RWPE2 (cell line): ENCODE data around the gene CSNK1A1.
A peak's percentile ranks its signal among the peaks of the same experiment; 100 is the strongest.

Experiments used
- ATAC-seq: fragments of 200-7000 bp; cut with Tn5 transposase; 3 replicates; pipeline ENCODE4 v1.9.1; 2021; ENCODE audit warnings: low read depth
- DNase-seq: peaks from one replicate; pipeline ENCODE4 v3.0.0-alpha.2; 2020; ENCODE audit warnings: low spot score
- H3K27ac ChIP-seq: fragments of 450-650 bp; 2 replicates; pipeline ENCODE4 v1.5.1; 2017; ENCODE audit warnings: mild to moderate bottlenecking; ENCODE audit not compliant: poor library complexity, severe bottlenecking
- H3K27me3 ChIP-seq: fragments of 250-450 bp; sonication (Bioruptor Pico); 2 replicates; pipeline ENCODE4 v1.5.1; 2021; ENCODE audit warnings: mild to moderate bottlenecking, moderate library complexity; ENCODE audit not compliant: insufficient read depth, poor library complexity, severe bottlenecking
- H3K36me3 ChIP-seq: fragments of 250-450 bp; sonication (Bioruptor Pico); 2 replicates; pipeline ENCODE4 v1.5.1; 2020; ENCODE audit warnings: low read depth, mild to moderate bottlenecking, moderate library complexity
- H3K4me1 ChIP-seq: fragments of 250-450 bp; sonication (Bioruptor Pico); 2 replicates; pipeline ENCODE4 v1.5.1; 2021; ENCODE audit warnings: mild to moderate bottlenecking, moderate library complexity; ENCODE audit not compliant: insufficient read depth, poor library complexity, severe bottlenecking
- H3K4me3 ChIP-seq: fragments of 250-450 bp; sonication (Bioruptor Pico); 2 replicates; pipeline ENCODE4 v1.5.1; 2021; ENCODE audit warnings: mild to moderate bottlenecking, moderate library complexity; ENCODE audit not compliant: severe bottlenecking
- H3K9me3 ChIP-seq: fragments of 250-450 bp; sonication (Bioruptor Pico); 2 replicates; pipeline ENCODE4 v1.5.1; 2021; ENCODE audit warnings: mild to moderate bottlenecking, moderate library complexity; ENCODE audit not compliant: severe bottlenecking
- TF ChIP-seq, protein P1 (sequence below): fragments of 450-650 bp; IDR thresholded peaks from one replicate; pipeline ENCODE4 v1.5.1; 2017; ENCODE audit warnings: mild to moderate bottlenecking, moderate library complexity; ENCODE audit not compliant: poor library complexity, severe bottlenecking

Gene CSNK1A1

DNA sequence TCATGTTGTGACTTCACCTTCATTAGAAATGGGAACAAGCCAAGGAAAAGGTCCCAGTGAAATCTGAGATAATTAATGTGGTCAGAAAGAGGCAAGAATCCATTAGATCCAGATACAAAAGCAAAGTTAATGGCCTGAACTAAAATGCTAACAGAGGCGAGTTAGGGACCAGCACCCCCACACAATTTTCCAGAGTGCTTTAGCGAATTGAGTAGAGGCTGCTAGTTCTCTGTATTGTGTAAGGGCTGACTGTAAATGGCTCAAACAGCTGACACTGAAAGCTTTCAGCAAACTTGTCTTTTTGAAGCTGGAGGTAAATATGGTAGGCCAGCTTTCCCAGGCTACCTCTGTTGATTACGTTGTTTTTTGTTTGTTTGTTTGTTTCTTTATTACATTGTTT lies 75.5 kb downstream of the CSNK1A1 start:
- no peak for DNase-seq

DNA sequence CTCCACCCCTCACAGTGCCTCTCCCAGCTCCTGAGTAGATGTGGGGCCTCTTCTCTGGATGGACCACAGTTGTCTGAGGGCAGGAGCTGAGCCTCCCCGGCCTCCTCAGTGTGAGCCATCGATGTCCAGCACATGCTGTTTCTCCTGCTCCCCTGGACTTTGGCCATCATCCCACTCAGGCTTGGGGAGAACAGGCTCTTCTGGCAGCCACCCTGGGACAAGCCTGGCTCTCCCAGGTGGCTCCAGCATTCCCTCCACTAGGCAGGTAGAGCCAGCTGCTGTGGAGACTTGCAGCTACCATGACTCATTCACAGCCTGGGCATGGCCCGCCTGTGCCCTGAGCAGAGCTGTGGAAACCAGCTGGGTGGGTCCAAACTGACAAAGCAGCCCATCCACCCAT lies 77.0 kb downstream of the CSNK1A1 start:
- ATAC-seq (peak; percentile 96), DNase-seq (no peak)
- no peaks in the 10 kb centered on the region for H3K9me3 ChIP-seq
- TF ChIP-seq, protein P1, sequence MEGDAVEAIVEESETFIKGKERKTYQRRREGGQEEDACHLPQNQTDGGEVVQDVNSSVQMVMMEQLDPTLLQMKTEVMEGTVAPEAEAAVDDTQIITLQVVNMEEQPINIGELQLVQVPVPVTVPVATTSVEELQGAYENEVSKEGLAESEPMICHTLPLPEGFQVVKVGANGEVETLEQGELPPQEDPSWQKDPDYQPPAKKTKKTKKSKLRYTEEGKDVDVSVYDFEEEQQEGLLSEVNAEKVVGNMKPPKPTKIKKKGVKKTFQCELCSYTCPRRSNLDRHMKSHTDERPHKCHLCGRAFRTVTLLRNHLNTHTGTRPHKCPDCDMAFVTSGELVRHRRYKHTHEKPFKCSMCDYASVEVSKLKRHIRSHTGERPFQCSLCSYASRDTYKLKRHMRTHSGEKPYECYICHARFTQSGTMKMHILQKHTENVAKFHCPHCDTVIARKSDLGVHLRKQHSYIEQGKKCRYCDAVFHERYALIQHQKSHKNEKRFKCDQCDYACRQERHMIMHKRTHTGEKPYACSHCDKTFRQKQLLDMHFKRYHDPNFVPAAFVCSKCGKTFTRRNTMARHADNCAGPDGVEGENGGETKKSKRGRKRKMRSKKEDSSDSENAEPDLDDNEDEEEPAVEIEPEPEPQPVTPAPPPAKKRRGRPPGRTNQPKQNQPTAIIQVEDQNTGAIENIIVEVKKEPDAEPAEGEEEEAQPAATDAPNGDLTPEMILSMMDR: no peak
- H3K4me1 ChIP-seq: peaks cover 14% of the 10 kb centered on the region
- no peaks in the 10 kb centered on the region for H3K36me3 ChIP-seq
- H3K27ac ChIP-seq: peak overlapping the region; percentile 41
- H3K27me3 ChIP-seq: no peaks in the 10 kb centered on the region
- no peak overlapping the region for H3K4me3 ChIP-seq

More for the DNA sequence above, 75.5 kb downstream of the CSNK1A1 start:
- Histone ChIP-seq H3K27ac (no peak overlapping the region), H3K4me1 (peaks cover 14% of the 10 kb centered on the region), H3K36me3 (no peaks in the 10 kb centered on the region), H3K9me3 (no peaks in the 10 kb centered on the region), H3K27me3 (no peaks in the 10 kb centered on the region), H3K4me3 (no peak overlapping the region)
- no peak for ATAC-seq
- TF ChIP-seq, protein P1: no peak

DNA sequence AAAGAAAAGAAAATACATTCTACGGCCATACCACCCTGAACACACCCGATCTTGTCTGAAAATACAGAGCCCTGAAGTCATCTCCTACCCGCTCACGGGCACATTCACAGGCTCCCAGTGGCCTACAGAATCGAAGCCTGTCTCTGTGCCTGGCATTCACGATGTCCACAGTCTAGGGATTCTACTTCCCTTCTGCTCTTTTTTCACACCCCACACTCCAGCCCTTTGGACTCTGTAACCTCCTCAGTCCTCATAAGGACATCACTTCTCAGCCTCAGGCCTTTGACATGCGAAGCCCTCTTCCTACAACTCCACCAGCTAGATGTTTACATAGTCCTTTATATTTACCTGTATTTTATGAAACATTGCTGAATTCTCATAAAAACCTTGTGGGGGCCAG lies 77.8 kb downstream of the CSNK1A1 start:
- ATAC-seq: no peak
- H3K4me1 ChIP-seq: peaks cover 14% of the 10 kb centered on the region
- no peak for DNase-seq

DNA sequence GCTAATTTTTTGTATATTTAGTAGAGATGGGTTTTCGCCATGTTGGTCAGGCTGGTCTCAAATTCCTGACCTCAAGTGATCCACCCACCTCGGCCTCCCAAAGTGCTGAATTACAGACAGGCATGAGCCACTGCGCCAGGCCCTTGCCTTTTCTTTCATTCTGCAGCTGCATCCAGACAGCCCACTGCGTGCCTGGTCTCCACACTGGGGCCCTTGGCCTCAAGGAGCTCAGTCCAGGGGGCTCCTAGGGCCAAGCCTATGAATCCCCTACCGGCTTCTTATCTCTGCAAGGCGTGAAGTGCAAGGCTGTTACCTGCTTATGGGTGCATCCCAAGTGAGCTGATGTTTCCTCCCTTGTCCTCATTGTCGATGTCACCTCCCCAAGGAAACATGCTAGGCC lies 78.8 kb downstream of the CSNK1A1 start:
- H3K27ac ChIP-seq: no peak overlapping the region
- no peaks in the 10 kb centered on the region for H3K9me3 ChIP-seq
- H3K36me3 ChIP-seq: no peaks in the 10 kb centered on the region
- H3K27me3 ChIP-seq: no peaks in the 10 kb centered on the region
- no peak for DNase-seq
- TF ChIP-seq, protein P1: no peak
- peaks cover 14% of the 10 kb centered on the region for H3K4me1 ChIP-seq
- ATAC-seq: no peak
- H3K4me3 ChIP-seq: no peak overlapping the region

More for the DNA sequence above, 77.8 kb downstream of the CSNK1A1 start:
- H3K4me3 ChIP-seq: no peak overlapping the region
- H3K27ac ChIP-seq: peak overlapping the region; percentile 41
- H3K36me3 ChIP-seq: no peaks in the 10 kb centered on the region
- H3K9me3 ChIP-seq: no peaks in the 10 kb centered on the region
- TF ChIP-seq, protein P1: no peak
- H3K27me3 ChIP-seq: no peaks in the 10 kb centered on the region

DNA sequence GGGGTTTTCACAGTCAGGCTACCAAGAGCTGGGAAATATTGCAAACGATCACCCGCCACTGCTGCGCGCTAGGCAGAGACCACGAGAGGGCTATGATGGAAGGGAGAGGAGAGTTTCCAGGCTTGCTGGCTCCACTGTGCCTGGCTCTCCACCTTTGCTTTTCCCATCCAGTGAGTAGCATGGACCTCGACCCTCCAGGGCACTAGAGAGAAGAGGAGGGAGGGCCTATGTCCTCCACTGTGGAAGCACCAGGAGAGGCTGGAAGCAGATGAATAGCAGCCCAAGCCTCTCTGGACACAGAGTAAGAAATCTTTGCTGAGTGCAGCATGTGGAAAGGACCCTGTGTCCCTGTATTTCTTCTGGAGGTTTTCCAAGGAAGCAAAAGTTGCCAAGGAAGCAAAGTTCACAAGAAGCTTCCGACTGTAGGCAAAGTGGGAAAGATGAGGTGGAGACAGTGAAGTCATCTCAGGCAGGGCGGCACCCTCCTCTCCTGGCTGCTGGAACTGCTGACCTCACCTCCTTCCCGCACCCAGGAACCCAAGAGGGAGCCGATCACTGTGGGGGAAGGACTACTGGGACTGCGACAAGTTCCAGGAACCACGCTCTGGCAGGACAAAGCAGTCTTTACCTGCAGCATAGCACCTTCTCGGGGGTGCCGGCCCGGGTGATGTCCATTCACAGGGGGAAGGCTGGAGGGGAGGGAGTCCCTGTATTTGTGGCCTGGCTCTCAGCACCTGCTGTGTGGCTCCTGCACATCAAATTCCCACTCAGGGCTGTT lies 79.6 kb downstream of the CSNK1A1 start:
- Histone ChIP-seq H3K27ac (peak overlapping the region; percentile 6), H3K9me3 (no peaks in the 10 kb centered on the region), H3K4me3 (no peak overlapping the region), H3K4me1 (peaks cover 14% of the 10 kb centered on the region), H3K36me3 (no peaks in the 10 kb centered on the region), H3K27me3 (no peaks in the 10 kb centered on the region)
- TF ChIP-seq, protein P1: no peak
- DNase-seq (no peak), ATAC-seq (peak; percentile 82)
